Astrocyte (in vitro differentiated cells and primary cell): ENCODE measurements around the gene RBM20. TPM values are rescaled to one million over a fixed set of nuclear protein-coding genes. Genes with fewer than 3 reads are reported as not detected.
A peak's percentile ranks its signal among the peaks of the same experiment; 100 is the strongest.

Experiments used
- DNase-seq: peaks from one replicate; pipeline ENCODE4 v3.0.0-alpha.2; 2010; ENCODE audit warnings: low read depth
- FAIRE-seq: peaks from 2 replicates; lab custom pipeline; 2011; peaks lifted over from hg19 to GRCh38; lab: Jason Lieb, UNC
- H2AFZ ChIP-seq: 2 replicates; pipeline ENCODE4 v1.6.0; 2012; ENCODE audit warnings: low read depth, low read length, inconsistent platforms
- H3K27ac ChIP-seq: 2 replicates; pipeline ENCODE4 v1.5.1; 2011; ENCODE audit warnings: low read depth, low read length, inconsistent platforms
- H3K27me3 ChIP-seq: 2 replicates; pipeline ENCODE4 v1.6.0; 2011; ENCODE audit warnings: low read length, inconsistent platforms; ENCODE audit not compliant: insufficient read depth
- H3K36me3 ChIP-seq: 2 replicates; pipeline ENCODE4 v1.5.1; 2011; ENCODE audit warnings: low read length, inconsistent platforms; ENCODE audit not compliant: insufficient read depth
- H3K4me1 ChIP-seq: 2 replicates; pipeline ENCODE4 v1.5.1; 2011; ENCODE audit warnings: low read length, inconsistent platforms; ENCODE audit not compliant: insufficient read depth
- H3K4me2 ChIP-seq: 2 replicates; pipeline ENCODE4 v1.6.0; 2012; ENCODE audit warnings: low read length, inconsistent platforms
- H3K4me3 ChIP-seq: 2 replicates; pipeline ENCODE4 v1.5.1; 2011; ENCODE audit warnings: low read depth, mild to moderate bottlenecking, low read length, inconsistent platforms; ENCODE audit not compliant: insufficient read depth
- H3K79me2 ChIP-seq: 2 replicates; pipeline ENCODE4 v1.6.0; 2012; ENCODE audit warnings: mild to moderate bottlenecking, low read length, inconsistent platforms; ENCODE audit not compliant: insufficient read depth
- H3K9ac ChIP-seq: 2 replicates; pipeline ENCODE4 v1.6.0; 2012; ENCODE audit warnings: mild to moderate bottlenecking, low read length, inconsistent platforms
- H3K9me3 ChIP-seq: 2 replicates; pipeline ENCODE4 v1.5.1; 2012; ENCODE audit warnings: low read depth, mild to moderate bottlenecking, low read length, inconsistent platforms; ENCODE audit not compliant: insufficient read depth
- H4K20me1 ChIP-seq: 2 replicates; pipeline ENCODE4 v1.6.0; 2012; ENCODE audit warnings: low read length, inconsistent platforms; ENCODE audit not compliant: insufficient read depth
- H3K27ac Mint-ChIP-seq: one replicate; pipeline ENCODE4 v1.8.0; 2021; ENCODE audit warnings: mild to moderate bottlenecking, mixed read lengths; ENCODE audit not compliant: unreplicated experiment
- H3K27me3 Mint-ChIP-seq: one replicate; pipeline ENCODE4 v1.8.0; 2021; ENCODE audit warnings: low read depth, mixed read lengths; ENCODE audit not compliant: unreplicated experiment
- H3K36me3 Mint-ChIP-seq: one replicate; pipeline ENCODE4 v1.8.0; 2021; ENCODE audit warnings: low read depth, mixed read lengths; ENCODE audit not compliant: unreplicated experiment
- H3K4me1 Mint-ChIP-seq: one replicate; pipeline ENCODE4 v1.8.0; 2021; ENCODE audit warnings: low read depth, mixed read lengths; ENCODE audit not compliant: unreplicated experiment
- H3K4me3 Mint-ChIP-seq: one replicate; pipeline ENCODE4 v1.8.0; 2021; ENCODE audit warnings: mild to moderate bottlenecking, moderate library complexity, mixed read lengths; ENCODE audit not compliant: unreplicated experiment
- H3K9me3 Mint-ChIP-seq: one replicate; pipeline ENCODE4 v1.8.0; 2021; ENCODE audit warnings: mild to moderate bottlenecking, mixed read lengths; ENCODE audit not compliant: unreplicated experiment
- CTCF ChIP-seq: IDR thresholded peaks from 2 replicates; pipeline ENCODE4 v1.5.1; 2011; ENCODE audit warnings: low read depth, mild to moderate bottlenecking, inconsistent platforms, low read length, moderate library complexity; ENCODE audit not compliant: insufficient read depth
- EZH2 ChIP-seq: IDR thresholded peaks from 2 replicates; pipeline ENCODE4 v1.6.1; 2012; ENCODE audit warnings: mild to moderate bottlenecking, low read length, inconsistent platforms; ENCODE audit not compliant: insufficient read depth
- total RNA-seq: library from RNA; stranded (reverse); gene quantifications from 2 replicates; pipeline ENCODE4 v1.2.1, GENCODE V29; 2021

The RBM20 gene
- total RNA-seq, 1 donor from 2014 or later: 1.5 TPM

GRCh38 chr10:110700947-110701616 lies 56.9 kb downstream of the RBM20 start:
- Mint-ChIP-seq H3K4me1 (peaks cover 12% of the 10 kb centered on the region), H3K9me3 (peaks cover 2% of the 10 kb centered on the region), H3K27me3 (peaks cover 6% of the 10 kb centered on the region), H3K36me3 (peaks cover 1% of the 10 kb centered on the region), H3K27ac (no peak overlapping the region), H3K4me3 (no peak overlapping the region)
- FAIRE-seq (no peak), DNase-seq (no peak)
- Histone ChIP-seq H2AFZ (no peak overlapping the region), H3K36me3 (no peaks in the 10 kb centered on the region), H3K9ac (no peak overlapping the region), H3K9me3 (no peaks in the 10 kb centered on the region), H3K27ac (no peak overlapping the region), H4K20me1 (no peaks in the 10 kb centered on the region), H3K4me1 (peaks cover 5% of the 10 kb centered on the region), H3K4me3 (no peak overlapping the region), H3K27me3 (no peaks in the 10 kb centered on the region), H3K79me2 (no peaks in the 10 kb centered on the region), H3K4me2 (no peak overlapping the region)
- no peak for TF ChIP-seq EZH2
- no peak for TF ChIP-seq CTCF

GRCh38 chr10:110701617-110701971 lies 57.5 kb downstream of the RBM20 start:
- Mint-ChIP-seq H3K4me1 (peaks cover 17% of the 10 kb centered on the region), H3K36me3 (peaks cover 1% of the 10 kb centered on the region), H3K27ac (no peak overlapping the region), H3K27me3 (peaks cover 3% of the 10 kb centered on the region), H3K9me3 (peaks cover 2% of the 10 kb centered on the region), H3K4me3 (no peak overlapping the region)
- Histone ChIP-seq H3K27ac (no peak overlapping the region), H3K4me2 (no peak overlapping the region), H3K9me3 (no peaks in the 10 kb centered on the region), H2AFZ (no peak overlapping the region), H4K20me1 (no peaks in the 10 kb centered on the region), H3K36me3 (no peaks in the 10 kb centered on the region), H3K79me2 (no peaks in the 10 kb centered on the region), H3K4me1 (peaks cover 10% of the 10 kb centered on the region), H3K27me3 (no peaks in the 10 kb centered on the region), H3K9ac (no peak overlapping the region), H3K4me3 (no peak overlapping the region)
- TF ChIP-seq CTCF (no peak), EZH2 (no peak)
- FAIRE-seq (no peak), DNase-seq (peak; percentile 77)

GRCh38 chr10:110704070-110704469 lies 59.9 kb downstream of the RBM20 start:
- no peak overlapping the region for H3K27ac Mint-ChIP-seq
- no peak for DNase-seq
- no peak for TF ChIP-seq CTCF
- no peak for TF ChIP-seq EZH2
- no peak overlapping the region for H2AFZ ChIP-seq
- H4K20me1 ChIP-seq: no peaks in the 10 kb centered on the region
- H3K79me2 ChIP-seq: no peaks in the 10 kb centered on the region
- no peak overlapping the region for H3K4me3 Mint-ChIP-seq
- H3K4me3 ChIP-seq: no peak overlapping the region
- H3K27me3 ChIP-seq: no peaks in the 10 kb centered on the region
- H3K9me3 ChIP-seq: no peaks in the 10 kb centered on the region
- H3K36me3 Mint-ChIP-seq: no peaks in the 10 kb centered on the region
- H3K4me2 ChIP-seq: no peak overlapping the region
- no peak for FAIRE-seq
- H3K9me3 Mint-ChIP-seq: no peaks in the 10 kb centered on the region
- H3K4me1 ChIP-seq: peaks cover 18% of the 10 kb centered on the region
- no peak overlapping the region for H3K9ac ChIP-seq
- H3K4me1 Mint-ChIP-seq: peaks cover 22% of the 10 kb centered on the region
- no peaks in the 10 kb centered on the region for H3K36me3 ChIP-seq
- no peak overlapping the region for H3K27ac ChIP-seq
- H3K27me3 Mint-ChIP-seq: no peaks in the 10 kb centered on the region
